Gastrocnemius medialis (tissue), 4 donors: ENCODE data around the gene SMOC2.

Experiments used
- CTCF ChIP-seq, 5 experiments: fragments of 450-650 bp in 3 of 5; fragments of 200-600 bp in 2 of 5; sonication (generic) in 2 of 5; IDR thresholded peaks in 4 of 5; conservative IDR thresholded peaks in 1 of 5; 1 replicate in 4 of 5; 2 replicates in 1 of 5; pipeline ENCODE4 v1.5.1; 2016 to 2019; ENCODE audit warnings: antibody characterized with exemption in 5 of 5, mild to moderate bottlenecking in 3 of 5, moderate library complexity in 3 of 5
- POLR2A ChIP-seq, 2 donors: fragments of 450-650 bp; IDR thresholded peaks; one replicate each; pipeline ENCODE4 v1.6.1; 2017; ENCODE audit warnings: antibody characterized with exemption in 2 of 2, mild to moderate bottlenecking in 2 of 2, moderate library complexity in 2 of 2

DNA sequence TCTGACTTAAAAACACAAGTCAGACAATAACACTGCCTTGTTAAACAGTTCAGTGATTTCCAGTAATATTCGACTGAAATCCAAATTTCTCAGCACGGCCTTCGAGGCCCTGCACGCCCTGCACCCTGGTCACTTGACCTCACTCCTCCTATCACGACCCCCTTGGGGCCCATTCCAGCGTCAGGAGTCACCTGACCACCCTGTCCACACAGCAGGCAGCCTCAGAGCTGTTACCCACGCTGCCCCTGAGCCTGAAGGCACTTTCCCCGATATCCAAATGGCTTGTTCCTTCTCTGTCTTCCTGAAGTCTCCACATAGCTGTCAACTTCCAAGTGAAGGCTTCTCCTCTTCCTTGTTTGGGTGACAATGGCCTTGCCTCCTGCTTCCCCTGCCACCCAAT, 33.1 kb upstream of the SMOC2 start:
- TF ChIP-seq CTCF (IDR thresholded peaks at IDR 0.05 in 4 of 5, conservative IDR thresholded peaks at IDR 0.05 in 1 of 5) = no peak
- TF ChIP-seq POLR2A (IDR thresholded peaks at IDR 0.05) = no peak
